Stomach (tissue), 4 donors: ENCODE results near the gene DHDH.

Experiments
- EP300 ChIP-seq: sonication (generic); formaldehyde crosslinking; IDR thresholded peaks from one replicate; pipeline ENCODE4 v1.6.1; 2017; ENCODE audit warnings: antibody characterized with exemption
- POLR2A ChIP-seq, 4 donors: fragments of 450-650 bp; IDR thresholded peaks; one replicate each; pipeline ENCODE4 v1.6.1; 2016; ENCODE audit warnings: antibody characterized with exemption in 4 of 4, control low read depth in 2 of 4, mild to moderate bottlenecking in 1 of 4, moderate library complexity in 1 of 4
- TF ChIP-seq, protein P1 (sequence below), 7 experiments: fragments of 450-650 bp in 4 of 7; fragments of 200-600 bp in 3 of 7; sonication (generic) in 3 of 7; IDR thresholded peaks; one replicate each; pipeline ENCODE4 v1.5.1; 2016 to 2019; ENCODE audit warnings: antibody characterized with exemption in 7 of 7, control low read depth in 2 of 7, mild to moderate bottlenecking in 1 of 7

DNA sequence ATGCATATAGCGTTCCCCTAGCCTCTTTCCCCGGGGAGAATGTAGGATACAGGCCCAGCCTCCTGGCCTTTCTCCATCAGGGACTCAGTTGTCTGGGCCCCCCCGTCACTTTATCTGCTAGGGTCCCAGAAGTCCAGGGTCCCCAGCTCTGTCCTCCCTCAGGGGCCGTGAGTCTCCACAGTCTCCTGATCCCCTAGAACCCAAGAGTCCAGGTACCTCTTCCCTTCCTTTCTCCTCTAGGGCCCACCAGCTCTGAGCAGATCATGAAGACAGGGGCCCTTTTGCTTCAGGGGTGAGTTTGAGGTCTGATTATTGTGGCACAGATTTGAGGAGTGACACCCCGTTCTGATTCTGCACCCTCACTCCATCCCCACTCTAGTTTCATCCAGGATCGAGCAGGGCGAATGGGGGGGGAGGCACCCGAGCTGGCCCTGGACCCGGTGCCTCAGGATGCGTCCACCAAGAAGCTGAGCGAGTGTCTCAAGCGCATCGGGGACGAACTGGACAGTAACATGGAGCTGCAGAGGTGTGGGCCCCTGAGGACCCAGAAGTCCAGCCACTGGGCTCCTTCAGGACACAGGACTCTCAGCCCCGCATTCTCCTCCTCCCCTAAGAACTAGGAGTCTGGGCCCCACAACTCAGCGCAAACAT is 21.9 kb downstream of the DHDH start:
- TF ChIP-seq, protein P1, sequence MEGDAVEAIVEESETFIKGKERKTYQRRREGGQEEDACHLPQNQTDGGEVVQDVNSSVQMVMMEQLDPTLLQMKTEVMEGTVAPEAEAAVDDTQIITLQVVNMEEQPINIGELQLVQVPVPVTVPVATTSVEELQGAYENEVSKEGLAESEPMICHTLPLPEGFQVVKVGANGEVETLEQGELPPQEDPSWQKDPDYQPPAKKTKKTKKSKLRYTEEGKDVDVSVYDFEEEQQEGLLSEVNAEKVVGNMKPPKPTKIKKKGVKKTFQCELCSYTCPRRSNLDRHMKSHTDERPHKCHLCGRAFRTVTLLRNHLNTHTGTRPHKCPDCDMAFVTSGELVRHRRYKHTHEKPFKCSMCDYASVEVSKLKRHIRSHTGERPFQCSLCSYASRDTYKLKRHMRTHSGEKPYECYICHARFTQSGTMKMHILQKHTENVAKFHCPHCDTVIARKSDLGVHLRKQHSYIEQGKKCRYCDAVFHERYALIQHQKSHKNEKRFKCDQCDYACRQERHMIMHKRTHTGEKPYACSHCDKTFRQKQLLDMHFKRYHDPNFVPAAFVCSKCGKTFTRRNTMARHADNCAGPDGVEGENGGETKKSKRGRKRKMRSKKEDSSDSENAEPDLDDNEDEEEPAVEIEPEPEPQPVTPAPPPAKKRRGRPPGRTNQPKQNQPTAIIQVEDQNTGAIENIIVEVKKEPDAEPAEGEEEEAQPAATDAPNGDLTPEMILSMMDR (IDR thresholded peaks at IDR 0.05): no peak
- no peak for TF ChIP-seq POLR2A (IDR thresholded peaks at IDR 0.05)
- no peak for TF ChIP-seq EP300
